ENCODE results near the gene USP5. TPM values are rescaled to one million over a fixed set of nuclear protein-coding genes. Genes with fewer than 3 reads are reported as not detected.
"Not testable (repeated sequence)": the region's sequence is repeated elsewhere in the genome, so short reads cannot be mapped to it uniquely, and the experiment has no call there.

Gene USP5
- total RNA-seq, 4 donors from 2014 or later = 50.6 to 60.0 (median 54.0) TPM

DNA sequence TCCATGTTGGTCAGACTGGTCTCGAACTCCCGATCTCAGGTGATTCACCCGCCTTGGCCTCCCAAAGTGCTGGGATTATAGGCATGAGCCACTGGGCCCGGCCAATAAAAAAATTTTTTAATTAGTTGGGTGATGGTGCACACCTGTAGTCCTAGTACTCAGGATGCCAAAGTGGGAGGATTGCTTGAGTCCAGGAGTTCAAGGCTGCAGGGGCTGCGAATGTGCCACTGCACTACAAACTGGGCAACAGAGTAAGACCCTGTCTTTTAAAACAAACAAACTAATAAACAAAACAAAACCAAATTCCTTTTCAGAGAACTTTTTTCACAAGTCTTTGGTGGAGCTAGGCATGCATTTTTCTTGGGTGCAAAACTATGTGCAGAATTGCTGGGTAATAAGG is 31.3 kb downstream of the USP5 start:
- Histone ChIP-seq H3K9me3 (no peaks in the 10 kb centered on the region), H3K36me3 (peaks cover 0 to 32% (median 5%) of the 10 kb centered on the region in 3 donors), H3K4me1 (peaks cover 0 to 17% (median 0%) of the 10 kb centered on the region in 3 donors), H3K27ac (no peak overlapping the region), H3K27me3 (no peaks in the 10 kb centered on the region), H3K4me3 (no peak overlapping the region)
- intact Hi-C loops (cut with DNase I) = no loop called here
- WGBS, 2 donors = 98 to 100% methylated on average over 2 to 5 of the region's 5 CpGs
- no peak for DNase-seq
- TF ChIP-seq POLR2A (IDR thresholded peaks at IDR 0.05) = no peak
- TF ChIP-seq, protein P1, sequence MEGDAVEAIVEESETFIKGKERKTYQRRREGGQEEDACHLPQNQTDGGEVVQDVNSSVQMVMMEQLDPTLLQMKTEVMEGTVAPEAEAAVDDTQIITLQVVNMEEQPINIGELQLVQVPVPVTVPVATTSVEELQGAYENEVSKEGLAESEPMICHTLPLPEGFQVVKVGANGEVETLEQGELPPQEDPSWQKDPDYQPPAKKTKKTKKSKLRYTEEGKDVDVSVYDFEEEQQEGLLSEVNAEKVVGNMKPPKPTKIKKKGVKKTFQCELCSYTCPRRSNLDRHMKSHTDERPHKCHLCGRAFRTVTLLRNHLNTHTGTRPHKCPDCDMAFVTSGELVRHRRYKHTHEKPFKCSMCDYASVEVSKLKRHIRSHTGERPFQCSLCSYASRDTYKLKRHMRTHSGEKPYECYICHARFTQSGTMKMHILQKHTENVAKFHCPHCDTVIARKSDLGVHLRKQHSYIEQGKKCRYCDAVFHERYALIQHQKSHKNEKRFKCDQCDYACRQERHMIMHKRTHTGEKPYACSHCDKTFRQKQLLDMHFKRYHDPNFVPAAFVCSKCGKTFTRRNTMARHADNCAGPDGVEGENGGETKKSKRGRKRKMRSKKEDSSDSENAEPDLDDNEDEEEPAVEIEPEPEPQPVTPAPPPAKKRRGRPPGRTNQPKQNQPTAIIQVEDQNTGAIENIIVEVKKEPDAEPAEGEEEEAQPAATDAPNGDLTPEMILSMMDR (IDR thresholded peaks at IDR 0.05) = no peak

DNA sequence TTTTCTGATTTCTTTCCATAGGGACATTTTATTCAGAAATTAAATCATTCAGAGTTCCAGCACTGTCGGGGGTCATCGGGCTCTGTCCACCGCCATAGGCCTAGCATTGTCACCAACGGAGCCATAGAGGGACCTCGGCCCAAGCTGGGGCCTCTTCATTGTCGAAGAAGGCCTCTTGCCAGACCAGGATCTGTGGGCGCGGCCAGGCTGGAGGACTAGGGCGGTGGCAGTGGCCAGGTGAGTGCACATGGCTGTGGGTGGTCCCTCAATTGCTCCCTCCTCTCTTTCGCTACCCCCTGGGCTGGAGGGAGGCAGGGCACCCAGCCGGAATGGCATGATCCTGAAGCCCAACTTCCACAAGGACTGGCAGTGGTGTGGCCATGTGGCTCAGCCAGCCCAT is 31.7 kb downstream of the USP5 start:
- no peak for DNase-seq
- H3K27ac ChIP-seq = no peak overlapping the region
- no peaks in the 10 kb centered on the region for H3K27me3 ChIP-seq
- H3K4me1 ChIP-seq = peaks cover 0 to 21% (median 3%) of the 10 kb centered on the region in 3 donors
- H3K36me3 ChIP-seq = peaks cover 0 to 32% (median 5%) of the 10 kb centered on the region in 3 donors
- no peaks in the 10 kb centered on the region for H3K9me3 ChIP-seq
- WGBS, 2 donors = 95 to 96% methylated on average over 6 to 7 of the region's 11 CpGs
- intact Hi-C loops (cut with DNase I) = no loop called here
- H3K4me3 ChIP-seq = no peak overlapping the region
- TF ChIP-seq, protein P1 (IDR thresholded peaks at IDR 0.05) = no peak
- TF ChIP-seq POLR2A (IDR thresholded peaks at IDR 0.05) = no peak

DNA sequence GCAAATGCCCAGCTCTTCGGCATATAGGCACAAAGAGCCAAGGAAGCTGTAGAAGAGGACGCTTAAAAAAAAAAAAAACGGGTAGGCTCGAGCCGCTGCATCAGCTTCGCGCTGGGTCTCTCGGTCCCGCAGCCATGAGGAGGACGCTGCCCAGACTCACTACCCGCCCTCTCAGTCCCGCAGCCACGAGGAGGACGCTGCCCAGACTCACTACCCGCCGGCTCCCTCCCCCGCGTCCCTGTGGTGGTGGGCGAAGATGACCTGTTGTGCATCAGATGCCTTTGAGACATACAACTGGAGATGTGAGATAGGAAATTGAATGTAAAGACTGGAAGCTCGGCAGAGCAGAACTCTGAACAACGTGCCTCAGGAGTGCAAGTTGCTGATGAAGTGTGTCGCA is 32.6 kb downstream of the USP5 start:
- no peak for DNase-seq
- peaks cover 0 to 32% (median 5%) of the 10 kb centered on the region in 3 donors for H3K36me3 ChIP-seq
- no peak overlapping the region for H3K27ac ChIP-seq
- peaks cover 0 to 25% (median 3%) of the 10 kb centered on the region in 3 donors for H3K4me1 ChIP-seq
- H3K9me3 ChIP-seq = no peaks in the 10 kb centered on the region
- H3K4me3 ChIP-seq = no peak overlapping the region
- H3K27me3 ChIP-seq = no peaks in the 10 kb centered on the region
- 89 to 91% methylated on average over 15 to 21 of the region's 22 CpGs for WGBS, 2 donors
- intact Hi-C loops (cut with DNase I) = no loop called here
- TF ChIP-seq, protein P1 (IDR thresholded peaks at IDR 0.05) = no peak
- TF ChIP-seq POLR2A (IDR thresholded peaks at IDR 0.05) = no peak

DNA sequence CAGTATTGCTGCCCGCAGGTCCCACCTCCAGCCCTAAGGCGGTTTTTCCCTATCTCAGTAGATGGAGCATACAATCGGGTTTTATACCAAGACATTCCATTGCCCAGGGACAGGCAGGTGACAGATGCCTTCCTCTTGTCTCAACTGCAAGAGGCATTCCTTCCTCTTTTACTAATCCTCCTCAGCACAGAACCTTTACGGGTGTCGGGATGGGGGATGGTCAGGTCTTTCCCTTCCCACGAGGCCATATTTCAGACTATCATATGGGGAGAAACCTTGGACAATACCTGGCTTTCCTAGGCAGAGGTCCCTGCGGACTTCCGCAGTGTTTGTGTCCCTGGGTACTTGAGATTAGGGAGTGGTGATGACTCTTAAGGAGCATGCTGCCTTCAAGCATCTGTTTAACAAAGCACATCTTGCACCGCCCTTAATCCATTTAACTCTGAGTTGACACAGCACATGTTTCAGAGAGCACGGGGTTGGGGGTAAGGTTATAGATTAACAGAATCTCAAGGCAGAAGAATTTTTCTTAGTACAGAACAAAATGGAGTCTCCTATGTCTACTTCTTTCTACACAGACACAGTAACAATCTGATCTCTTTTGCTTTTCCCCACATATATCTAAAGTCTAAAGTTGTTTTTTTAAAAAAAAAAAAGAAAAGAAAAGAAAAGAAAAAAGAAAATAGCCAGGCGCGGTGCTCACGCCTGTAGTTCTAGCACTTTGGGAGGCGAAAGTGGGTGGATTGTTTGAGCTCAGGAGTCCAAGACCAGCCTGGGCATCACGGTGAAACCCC is 34.5 kb downstream of the USP5 start:
- H3K27me3 ChIP-seq; intact Hi-C loops (cut with DNase I); DNase-seq; H3K27ac ChIP-seq; H3K4me3 ChIP-seq; H3K9me3 ChIP-seq: not testable (repeated sequence)
- H3K4me1 ChIP-seq = peaks cover 3 to 35% (median 3%) of the 10 kb centered on the region in 3 donors
- 73 to 96% methylated on average over 8 to 13 of the region's 15 CpGs for WGBS, 2 donors
- peaks cover 0 to 32% (median 5%) of the 10 kb centered on the region in 3 donors for H3K36me3 ChIP-seq

DNA sequence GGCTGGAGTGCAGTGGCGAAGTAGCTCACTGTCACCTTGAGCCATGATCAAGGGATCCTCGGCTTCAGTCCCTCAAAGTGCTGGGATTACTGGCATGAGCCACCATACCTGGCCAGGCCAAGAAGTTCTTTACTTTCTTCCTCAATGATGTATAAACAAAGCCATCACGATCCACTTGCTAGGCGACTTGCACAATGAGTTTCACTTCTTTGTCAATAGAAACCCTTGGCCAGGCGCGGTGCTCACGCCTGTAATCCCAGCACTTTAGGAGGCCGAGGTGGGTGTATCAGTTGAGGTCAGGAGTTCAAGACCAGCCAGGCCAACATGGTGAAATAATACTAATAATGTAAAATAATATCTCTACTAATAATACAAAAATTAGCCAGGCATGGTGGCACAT is 35.5 kb downstream of the USP5 start:
- DNase-seq = no peak
- Histone ChIP-seq H3K4me3 (no peak overlapping the region), H3K36me3 (peaks cover 0 to 32% (median 5%) of the 10 kb centered on the region in 3 donors), H3K27ac (peak overlapping the region in 1 of 4 donors; percentile 44), H3K4me1 (peaks cover 3 to 40% (median 6%) of the 10 kb centered on the region in 3 donors), H3K9me3 (no peaks in the 10 kb centered on the region), H3K27me3 (no peaks in the 10 kb centered on the region)
- intact Hi-C loops (cut with DNase I) = no loop called here
- TF ChIP-seq, protein P1 (IDR thresholded peaks at IDR 0.05) = no peak
- no peak for TF ChIP-seq POLR2A (IDR thresholded peaks at IDR 0.05)
- WGBS, 2 donors = 62 to 79% methylated on average over 7 to 8 of the region's 8 CpGs

Measured in esophagus squamous epithelium (tissue), 5 donors.